ENCODE results near the gene TRAPPC3L. TPM values are rescaled to one million over a fixed set of nuclear protein-coding genes. Genes with fewer than 3 reads are reported as not detected.
A peak's percentile ranks its signal among the peaks of the same experiment; 100 is the strongest.

The TRAPPC3L gene
- total and polyA plus RNA-seq, 9 of the 15 experiments (the other 6 are each of a cell fraction or from before 2014, with no cell fraction given) = not detected

DNA sequence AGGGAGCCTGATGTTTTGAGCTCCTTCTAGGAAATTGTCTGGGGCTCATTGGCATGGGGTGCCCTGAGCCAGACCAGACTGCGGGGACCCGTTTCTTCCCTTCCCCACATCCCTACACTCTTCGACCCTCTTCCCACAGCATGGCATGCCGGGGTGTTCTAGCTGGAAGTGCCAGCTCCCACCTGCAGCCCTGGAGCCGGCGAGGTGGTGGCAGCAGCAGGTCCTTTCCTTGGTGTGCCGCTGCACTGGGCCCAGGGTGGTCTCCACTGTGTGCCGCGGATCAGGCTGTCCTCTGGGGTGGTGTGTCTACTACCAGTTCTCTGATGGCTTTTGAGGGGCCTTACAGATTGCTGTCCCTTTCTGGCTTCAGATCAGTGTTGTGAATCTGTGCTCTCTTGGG is 18.3 kb upstream of the TRAPPC3L start (continued):
- TF ChIP-seq, protein P1, sequence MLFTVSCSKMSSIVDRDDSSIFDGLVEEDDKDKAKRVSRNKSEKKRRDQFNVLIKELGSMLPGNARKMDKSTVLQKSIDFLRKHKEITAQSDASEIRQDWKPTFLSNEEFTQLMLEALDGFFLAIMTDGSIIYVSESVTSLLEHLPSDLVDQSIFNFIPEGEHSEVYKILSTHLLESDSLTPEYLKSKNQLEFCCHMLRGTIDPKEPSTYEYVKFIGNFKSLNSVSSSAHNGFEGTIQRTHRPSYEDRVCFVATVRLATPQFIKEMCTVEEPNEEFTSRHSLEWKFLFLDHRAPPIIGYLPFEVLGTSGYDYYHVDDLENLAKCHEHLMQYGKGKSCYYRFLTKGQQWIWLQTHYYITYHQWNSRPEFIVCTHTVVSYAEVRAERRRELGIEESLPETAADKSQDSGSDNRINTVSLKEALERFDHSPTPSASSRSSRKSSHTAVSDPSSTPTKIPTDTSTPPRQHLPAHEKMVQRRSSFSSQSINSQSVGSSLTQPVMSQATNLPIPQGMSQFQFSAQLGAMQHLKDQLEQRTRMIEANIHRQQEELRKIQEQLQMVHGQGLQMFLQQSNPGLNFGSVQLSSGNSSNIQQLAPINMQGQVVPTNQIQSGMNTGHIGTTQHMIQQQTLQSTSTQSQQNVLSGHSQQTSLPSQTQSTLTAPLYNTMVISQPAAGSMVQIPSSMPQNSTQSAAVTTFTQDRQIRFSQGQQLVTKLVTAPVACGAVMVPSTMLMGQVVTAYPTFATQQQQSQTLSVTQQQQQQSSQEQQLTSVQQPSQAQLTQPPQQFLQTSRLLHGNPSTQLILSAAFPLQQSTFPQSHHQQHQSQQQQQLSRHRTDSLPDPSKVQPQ (CRISPR knock-in tag; IDR thresholded peaks at IDR 0.05; ENCODE audit: borderline replicate concordance) = no peak

DNA sequence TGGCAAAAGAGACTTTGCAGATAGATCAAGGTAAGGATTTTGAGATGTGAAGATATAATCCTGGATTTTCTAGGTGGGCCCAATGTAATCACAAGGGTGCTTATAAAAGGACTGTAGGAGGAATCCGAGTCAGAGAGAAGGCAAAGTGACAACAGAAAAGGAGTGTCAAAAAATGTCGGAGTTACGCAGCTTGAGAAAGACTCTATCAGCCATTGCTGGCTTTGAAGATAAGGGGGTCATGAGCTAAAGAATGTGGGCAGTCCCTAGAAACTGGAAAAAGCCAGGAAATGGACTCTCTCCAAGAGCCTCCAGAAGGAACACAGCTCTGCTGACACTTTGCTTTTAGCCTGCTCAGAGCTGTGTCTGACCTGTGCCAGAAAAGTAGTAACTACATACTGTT is 17.1 kb upstream of the TRAPPC3L start:
- Histone ChIP-seq H3K79me2 (ENCODE audit: control insufficient read depth, insufficient read depth, low read length) (no peaks in the 10 kb centered on the region), H3K9me1 (ENCODE audit: control insufficient read depth, insufficient read depth, low read length) (no peaks in the 10 kb centered on the region), H2AFZ (ENCODE audit: low read depth, low read length) (peak overlapping the region; percentile 98), H3K27me3 (ENCODE audit: control insufficient read depth in 2 of 2, insufficient read depth in 2 of 2, low read length in 2 of 2) (no peaks in the 10 kb centered on the region), H3K9ac (ENCODE audit: insufficient read depth in 1 of 2, low read depth in 2 of 2, low read length in 2 of 2) (peak overlapping the region in 1 of 2 experiments; percentile 53; a peak in 2 of 4 replicates), H3K4me3 (no peak overlapping the region), H3K4me2 (ENCODE audit: insufficient read depth, low read length) (peak overlapping the region; percentile 65), H4K20me1 (replicated peaks; ENCODE audit: control insufficient read depth, insufficient read depth, low read length) (no peaks in the 10 kb centered on the region), H3K4me1 (replicated peaks in 1 of 2; ENCODE audit: control insufficient read depth in 2 of 2, insufficient read depth in 2 of 2, low read length in 2 of 2) (peaks cover 15 to 17% of the 10 kb centered on the region in 2 experiments; a peak in 4 of 5 replicates), H3K9me3 (replicated peaks; ENCODE audit: control insufficient read depth, insufficient read depth, low read depth, low read length) (no peaks in the 10 kb centered on the region), H3K36me3 (ENCODE audit: control insufficient read depth, insufficient read depth, low read length) (no peaks in the 10 kb centered on the region), H3K27ac (ENCODE audit: extremely low read depth, low read depth, low read length) (peak overlapping the region; percentile 65)
- no TSS peak for BruUV-seq (replicated peaks)
- POLR2A ChIA-PET = interaction anchor here (0.6 to 1.6 kb wide), 4 partner anchors 9 to 294 kb away, joined by 3 to 11 read pairs (median 6); partner anchors contain the start of genes CALHM4 and RWDD1
- in situ Hi-C loops (cut with MboI) (no loop called here), intact Hi-C loops (cut with micrococcal nuclease) (no loop called here)
- FAIRE-seq = peak; percentile 87
- 0% methylated on average over 3 of the region's 3 CpGs for WGBS (ENCODE audit: insufficient coverage, low coverage, missing lambda C conversion rate)
- CTCF ChIA-PET (ENCODE audit: low intra/inter-chr PET ratio) = no interaction called here
- DNase-seq (ENCODE audit: extremely low read depth in 1 of 4, low spot score in 3 of 4) = peak; percentile 21 to 81 (median 46)
- peak; percentile 82 for ATAC-seq
- TF ChIP-seq TCF7L2 (IDR thresholded peaks at IDR 0.05; ENCODE audit: low read depth, low read length) (no peak), NUFIP1 (IDR thresholded peaks at IDR 0.05; ENCODE audit: partially characterized antibody) (no peak), KDM2B (CRISPR knock-in tag; IDR thresholded peaks at IDR 0.05) (no peak), NR2C1 (IDR thresholded peaks at IDR 0.05) (peak; percentile 55; the same call in 1 of the 2 replicates), NR2C1 (tag; IDR thresholded peaks at IDR 0.05) (peak; percentile 81), GTF2F1 (IDR thresholded peaks at IDR 0.05; ENCODE audit: low read depth, low read length) (no peak), LEF1 (IDR thresholded peaks at IDR 0.05) (peak; percentile 76), FOXP1 (CRISPR knock-in tag; IDR thresholded peaks at IDR 0.05) (no peak)
- TF ChIP-seq, protein P2, sequence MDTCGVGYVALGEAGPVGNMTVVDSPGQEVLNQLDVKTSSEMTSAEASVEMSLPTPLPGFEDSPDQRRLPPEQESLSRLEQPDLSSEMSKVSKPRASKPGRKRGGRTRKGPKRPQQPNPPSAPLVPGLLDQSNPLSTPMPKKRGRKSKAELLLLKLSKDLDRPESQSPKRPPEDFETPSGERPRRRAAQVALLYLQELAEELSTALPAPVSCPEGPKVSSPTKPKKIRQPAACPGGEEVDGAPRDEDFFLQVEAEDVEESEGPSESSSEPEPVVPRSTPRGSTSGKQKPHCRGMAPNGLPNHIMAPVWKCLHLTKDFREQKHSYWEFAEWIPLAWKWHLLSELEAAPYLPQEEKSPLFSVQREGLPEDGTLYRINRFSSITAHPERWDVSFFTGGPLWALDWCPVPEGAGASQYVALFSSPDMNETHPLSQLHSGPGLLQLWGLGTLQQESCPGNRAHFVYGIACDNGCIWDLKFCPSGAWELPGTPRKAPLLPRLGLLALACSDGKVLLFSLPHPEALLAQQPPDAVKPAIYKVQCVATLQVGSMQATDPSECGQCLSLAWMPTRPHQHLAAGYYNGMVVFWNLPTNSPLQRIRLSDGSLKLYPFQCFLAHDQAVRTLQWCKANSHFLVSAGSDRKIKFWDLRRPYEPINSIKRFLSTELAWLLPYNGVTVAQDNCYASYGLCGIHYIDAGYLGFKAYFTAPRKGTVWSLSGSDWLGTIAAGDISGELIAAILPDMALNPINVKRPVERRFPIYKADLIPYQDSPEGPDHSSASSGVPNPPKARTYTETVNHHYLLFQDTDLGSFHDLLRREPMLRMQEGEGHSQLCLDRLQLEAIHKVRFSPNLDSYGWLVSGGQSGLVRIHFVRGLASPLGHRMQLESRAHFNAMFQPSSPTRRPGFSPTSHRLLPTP (IDR thresholded peaks at IDR 0.05; ENCODE audit: borderline replicate concordance, extremely low read depth, insufficient read length) = no peak
- TF ChIP-seq, protein P3, sequence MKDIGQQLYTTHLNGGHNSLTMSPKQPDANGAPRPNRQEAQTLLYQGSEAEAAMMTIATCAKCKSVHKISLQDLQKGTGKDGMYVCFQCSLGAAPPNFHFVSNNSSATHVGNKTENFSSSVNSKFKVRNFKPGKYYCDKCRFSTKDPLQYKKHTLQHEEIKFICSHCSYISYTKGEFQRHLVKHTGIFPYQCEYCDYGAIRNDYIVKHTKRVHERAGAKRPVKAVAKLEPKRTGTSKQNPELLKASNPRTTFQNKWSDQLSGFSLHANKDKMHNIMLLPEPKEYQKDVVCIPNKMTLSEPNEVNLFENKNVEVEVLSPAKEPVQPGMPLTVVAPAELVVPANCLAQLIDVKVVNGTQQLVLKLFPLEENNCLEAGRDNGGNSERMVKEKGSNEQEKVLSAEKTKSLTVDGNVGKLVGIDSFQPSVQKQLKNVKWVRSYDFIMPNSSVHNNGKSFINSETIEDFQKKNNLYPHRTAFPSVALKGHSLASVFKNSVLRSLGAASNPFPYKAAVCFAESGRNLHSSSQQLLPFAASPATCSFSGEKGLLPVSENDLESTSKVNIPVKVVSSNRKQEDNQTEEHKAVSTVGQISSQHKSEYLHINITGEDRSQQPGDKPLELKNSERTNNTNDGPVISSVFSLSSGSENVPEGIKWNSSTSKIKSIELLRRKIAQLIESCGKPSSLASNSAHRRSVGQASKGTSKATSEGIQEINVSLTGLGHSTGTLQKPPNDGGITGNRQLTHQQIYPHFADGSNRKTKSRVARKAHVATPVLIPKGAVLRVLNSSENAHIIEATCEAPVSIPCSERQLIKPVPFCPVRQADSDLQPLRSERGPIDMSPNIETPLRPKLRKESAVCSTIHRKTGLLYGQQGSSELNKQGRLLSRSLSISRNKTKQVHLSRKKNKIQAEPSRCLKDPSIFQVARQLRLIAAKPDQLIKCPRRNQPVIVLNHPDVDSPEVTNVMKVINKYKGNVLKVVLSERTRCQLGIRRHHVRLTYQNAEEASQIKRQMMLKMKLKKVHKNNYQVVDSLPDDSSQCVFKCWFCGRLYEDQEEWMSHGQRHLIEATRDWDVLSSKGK (CRISPR knock-in tag; IDR thresholded peaks at IDR 0.05) = no peak
